GM19238 (cell line): ENCODE measurements around the gene PTP4A2.

Experiments
- DNase-seq: peaks from one replicate; pipeline ENCODE4 v3.0.0; 2011; ENCODE audit warnings: low spot score; ENCODE audit not compliant: insufficient read length

Gene PTP4A2

DNA sequence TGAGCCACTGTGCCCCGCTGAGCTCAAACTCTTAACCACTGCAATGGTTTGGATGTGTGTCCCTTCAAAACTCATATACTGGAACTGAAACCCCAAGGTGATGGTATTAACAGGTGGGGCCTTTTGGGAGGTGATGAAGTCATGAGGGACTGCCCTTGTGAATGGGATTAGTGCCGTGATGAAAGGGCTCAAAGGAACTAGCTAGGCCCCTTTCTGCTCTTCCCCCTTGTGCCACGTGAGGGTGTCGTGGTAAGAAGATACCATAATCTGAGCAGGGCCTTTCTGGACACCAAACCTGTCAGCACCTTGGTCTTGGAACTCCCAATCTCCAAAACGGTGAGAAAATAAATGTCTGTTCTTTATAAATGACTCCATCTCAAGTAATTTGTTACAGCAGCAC is 76.8 kb downstream of the PTP4A2 start:
- peak; percentile 26 for DNase-seq

- DNase-seq = no peak
Measured at GRCh38 chr1:31860581-31860980, 77.6 kb downstream of the PTP4A2 start.

DNA sequence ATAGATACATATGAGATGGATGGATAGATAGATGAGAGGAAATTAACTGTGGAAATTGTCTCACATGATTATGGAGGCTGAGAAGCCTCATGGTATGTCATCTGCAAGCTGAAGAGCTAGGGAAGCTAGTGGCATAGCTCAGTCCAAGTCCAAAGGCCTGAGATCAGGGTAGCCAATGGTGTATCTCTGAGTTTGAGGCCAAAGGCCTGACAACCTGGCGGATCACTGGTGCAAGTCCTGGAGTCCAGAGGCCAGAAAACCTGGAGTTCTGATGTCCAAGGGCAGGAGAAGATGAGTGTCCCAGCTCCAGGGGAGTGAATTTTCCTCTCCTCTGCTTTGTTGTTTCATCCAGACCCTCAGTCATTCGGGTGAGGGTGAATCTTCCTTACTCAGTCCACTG is 78.4 kb downstream of the PTP4A2 start:
- DNase-seq = no peak

DNA sequence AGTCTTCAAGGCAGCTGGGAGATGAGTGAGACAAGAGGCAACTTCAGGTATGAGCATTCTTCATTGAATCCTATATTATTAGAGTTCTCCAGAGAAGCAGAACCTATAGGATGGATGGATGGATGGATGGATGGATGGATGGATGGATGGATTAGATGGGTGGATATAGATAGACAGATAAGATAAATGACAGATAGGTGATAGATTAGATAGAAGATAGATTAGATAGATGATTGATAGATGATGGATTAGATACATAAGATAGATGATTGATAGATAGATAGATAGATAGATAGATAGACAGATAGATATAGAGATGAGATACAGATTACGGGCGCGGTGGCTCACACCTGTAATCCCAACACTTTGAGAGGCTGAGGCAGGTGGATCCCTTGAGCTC is 79.1 kb downstream of the PTP4A2 start:
- DNase-seq = no peak

DNA sequence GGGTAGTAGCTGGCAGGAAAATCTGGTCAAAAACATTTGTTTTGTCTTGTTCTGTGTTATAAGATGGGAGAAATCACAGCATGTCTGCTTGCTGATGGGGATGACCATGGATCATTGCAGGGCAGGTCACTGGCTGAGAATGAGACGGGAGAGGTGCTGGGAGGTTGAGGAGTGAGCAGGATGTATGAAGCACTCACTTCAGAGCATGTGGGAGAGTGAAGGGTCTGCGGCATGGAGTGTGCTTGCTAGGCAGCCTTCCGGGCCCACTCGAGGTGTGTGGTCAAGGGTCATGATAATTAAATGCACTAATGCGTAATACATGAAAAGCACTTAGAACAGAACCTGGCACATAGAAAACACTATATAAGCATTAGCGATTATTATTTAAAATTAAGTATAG is 80.3 kb downstream of the PTP4A2 start:
- DNase-seq = no peak
